HEK293 (cell line): Measurements from ENCODE around the gene TRMT1L.

ENCODE experiments used
- GLI2 ChIP-seq: fragments of 450-650 bp; formaldehyde crosslinking; IDR thresholded peaks from 2 replicates; pipeline ENCODE4; 2017; ENCODE audit warnings: missing biosample characterization, missing genetic modification characterization, low read depth, borderline replicate concordance
- KLF8 ChIP-seq: fragments of 450-650 bp; formaldehyde crosslinking; IDR thresholded peaks from 2 replicates; pipeline ENCODE4 v1.5.1; 2016; ENCODE audit warnings: missing biosample characterization, missing genetic modification characterization
- MZF1 ChIP-seq: fragments of 450-650 bp; formaldehyde crosslinking; IDR thresholded peaks from 2 replicates; pipeline ENCODE4 v1.5.1; 2017; ENCODE audit warnings: missing biosample characterization, missing genetic modification characterization, borderline replicate concordance
- PRDM4 ChIP-seq: fragments of 450-650 bp; formaldehyde crosslinking; IDR thresholded peaks from 2 replicates; pipeline ENCODE4 v1.5.1; 2017; ENCODE audit warnings: missing biosample characterization, missing genetic modification characterization
- WT1 ChIP-seq: fragments of 450-650 bp; formaldehyde crosslinking; IDR thresholded peaks from 2 replicates; pipeline ENCODE4 v1.5.1; 2016; ENCODE audit warnings: missing biosample characterization, missing genetic modification characterization
- ZBTB1 ChIP-seq: fragments of 450-650 bp; formaldehyde crosslinking; IDR thresholded peaks from 2 replicates; pipeline ENCODE4 v1.5.1; 2016; ENCODE audit warnings: missing biosample characterization, missing genetic modification characterization
- ZBTB49 ChIP-seq: fragments of 450-650 bp; formaldehyde crosslinking; IDR thresholded peaks from 2 replicates; pipeline ENCODE4 v1.5.1; 2016; ENCODE audit warnings: missing biosample characterization, missing genetic modification characterization, low read depth
- ZEB2 ChIP-seq: fragments of 450-650 bp; formaldehyde crosslinking; IDR thresholded peaks from 2 replicates; pipeline ENCODE4 v1.5.1; 2016; ENCODE audit warnings: missing biosample characterization, missing genetic modification characterization
- ZNF2 ChIP-seq: fragments of 450-650 bp; formaldehyde crosslinking; IDR thresholded peaks from 2 replicates; pipeline ENCODE4 v1.5.1; 2016; ENCODE audit warnings: missing biosample characterization, missing genetic modification characterization
- ZNF416 ChIP-seq: fragments of 450-650 bp; formaldehyde crosslinking; IDR thresholded peaks from 2 replicates; pipeline ENCODE4 v1.5.1; 2016; ENCODE audit warnings: missing biosample characterization, missing genetic modification characterization
- ZNF623 ChIP-seq: fragments of 450-650 bp; formaldehyde crosslinking; IDR thresholded peaks from 2 replicates; pipeline ENCODE4 v1.5.1; 2016; ENCODE audit warnings: missing biosample characterization, missing genetic modification characterization
- ZNF639 ChIP-seq: fragments of 450-650 bp; formaldehyde crosslinking; IDR thresholded peaks from 2 replicates; pipeline ENCODE4 v1.5.1; 2016; ENCODE audit warnings: missing biosample characterization, missing genetic modification characterization
- ZNF791 ChIP-seq: fragments of 450-650 bp; formaldehyde crosslinking; IDR thresholded peaks from 2 replicates; pipeline ENCODE4 v1.5.1; 2016; ENCODE audit warnings: missing biosample characterization, missing genetic modification characterization
- TF ChIP-seq, protein P1 (sequence below): fragments of 450-650 bp; formaldehyde crosslinking; IDR thresholded peaks from 2 replicates; pipeline ENCODE4 v1.5.1; 2016; ENCODE audit warnings: missing biosample characterization, missing genetic modification characterization
- TF ChIP-seq, protein P2 (sequence below): fragments of 450-650 bp; formaldehyde crosslinking; IDR thresholded peaks from 2 replicates; pipeline ENCODE4 v1.5.1; 2016; ENCODE audit warnings: missing biosample characterization, missing genetic modification characterization
- TF ChIP-seq, protein P3 (sequence below): fragments of 450-650 bp; formaldehyde crosslinking; IDR thresholded peaks from 2 replicates; pipeline ENCODE4 v1.5.1; 2016; ENCODE audit warnings: missing biosample characterization, missing genetic modification characterization
- TF ChIP-seq, protein P4 (sequence below): fragments of 450-650 bp; formaldehyde crosslinking; IDR thresholded peaks from 2 replicates; pipeline ENCODE4 v1.5.1; 2016; ENCODE audit warnings: missing biosample characterization, missing genetic modification characterization, borderline replicate concordance
- TF ChIP-seq, protein P5 (sequence below): fragments of 450-650 bp; formaldehyde crosslinking; optimal IDR thresholded peaks from 2 replicates; pipeline ENCODE3; 2016; ENCODE audit warnings: missing biosample characterization, mild to moderate bottlenecking, missing genetic modification characterization
- TF ChIP-seq, protein P6 (sequence below): fragments of 450-650 bp; formaldehyde crosslinking; IDR thresholded peaks from 2 replicates; pipeline ENCODE4 v1.5.1; 2016; ENCODE audit warnings: missing biosample characterization, missing genetic modification characterization, low read depth

TRMT1L gene

GRCh38 chr1:185156854-185157598, at the start of gene TRMT1L, which contains the start of gene SWT1 (continued):
- TF ChIP-seq, protein P1, sequence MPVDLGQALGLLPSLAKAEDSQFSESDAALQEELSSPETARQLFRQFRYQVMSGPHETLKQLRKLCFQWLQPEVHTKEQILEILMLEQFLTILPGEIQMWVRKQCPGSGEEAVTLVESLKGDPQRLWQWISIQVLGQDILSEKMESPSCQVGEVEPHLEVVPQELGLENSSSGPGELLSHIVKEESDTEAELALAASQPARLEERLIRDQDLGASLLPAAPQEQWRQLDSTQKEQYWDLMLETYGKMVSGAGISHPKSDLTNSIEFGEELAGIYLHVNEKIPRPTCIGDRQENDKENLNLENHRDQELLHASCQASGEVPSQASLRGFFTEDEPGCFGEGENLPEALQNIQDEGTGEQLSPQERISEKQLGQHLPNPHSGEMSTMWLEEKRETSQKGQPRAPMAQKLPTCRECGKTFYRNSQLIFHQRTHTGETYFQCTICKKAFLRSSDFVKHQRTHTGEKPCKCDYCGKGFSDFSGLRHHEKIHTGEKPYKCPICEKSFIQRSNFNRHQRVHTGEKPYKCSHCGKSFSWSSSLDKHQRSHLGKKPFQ (tag by site-specific recombination) = no peak
- no peak for TF ChIP-seq ZNF623 (tag by site-specific recombination)
- peak; percentile 91 for TF ChIP-seq ZEB2
- TF ChIP-seq KLF8 (tag by site-specific recombination) = peak; percentile 100
- TF ChIP-seq, protein P2, sequence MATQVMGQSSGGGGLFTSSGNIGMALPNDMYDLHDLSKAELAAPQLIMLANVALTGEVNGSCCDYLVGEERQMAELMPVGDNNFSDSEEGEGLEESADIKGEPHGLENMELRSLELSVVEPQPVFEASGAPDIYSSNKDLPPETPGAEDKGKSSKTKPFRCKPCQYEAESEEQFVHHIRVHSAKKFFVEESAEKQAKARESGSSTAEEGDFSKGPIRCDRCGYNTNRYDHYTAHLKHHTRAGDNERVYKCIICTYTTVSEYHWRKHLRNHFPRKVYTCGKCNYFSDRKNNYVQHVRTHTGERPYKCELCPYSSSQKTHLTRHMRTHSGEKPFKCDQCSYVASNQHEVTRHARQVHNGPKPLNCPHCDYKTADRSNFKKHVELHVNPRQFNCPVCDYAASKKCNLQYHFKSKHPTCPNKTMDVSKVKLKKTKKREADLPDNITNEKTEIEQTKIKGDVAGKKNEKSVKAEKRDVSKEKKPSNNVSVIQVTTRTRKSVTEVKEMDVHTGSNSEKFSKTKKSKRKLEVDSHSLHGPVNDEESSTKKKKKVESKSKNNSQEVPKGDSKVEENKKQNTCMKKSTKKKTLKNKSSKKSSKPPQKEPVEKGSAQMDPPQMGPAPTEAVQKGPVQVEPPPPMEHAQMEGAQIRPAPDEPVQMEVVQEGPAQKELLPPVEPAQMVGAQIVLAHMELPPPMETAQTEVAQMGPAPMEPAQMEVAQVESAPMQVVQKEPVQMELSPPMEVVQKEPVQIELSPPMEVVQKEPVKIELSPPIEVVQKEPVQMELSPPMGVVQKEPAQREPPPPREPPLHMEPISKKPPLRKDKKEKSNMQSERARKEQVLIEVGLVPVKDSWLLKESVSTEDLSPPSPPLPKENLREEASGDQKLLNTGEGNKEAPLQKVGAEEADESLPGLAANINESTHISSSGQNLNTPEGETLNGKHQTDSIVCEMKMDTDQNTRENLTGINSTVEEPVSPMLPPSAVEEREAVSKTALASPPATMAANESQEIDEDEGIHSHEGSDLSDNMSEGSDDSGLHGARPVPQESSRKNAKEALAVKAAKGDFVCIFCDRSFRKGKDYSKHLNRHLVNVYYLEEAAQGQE = no peak
- no peak for TF ChIP-seq MZF1 (tag by site-specific recombination)
- TF ChIP-seq, protein P3, sequence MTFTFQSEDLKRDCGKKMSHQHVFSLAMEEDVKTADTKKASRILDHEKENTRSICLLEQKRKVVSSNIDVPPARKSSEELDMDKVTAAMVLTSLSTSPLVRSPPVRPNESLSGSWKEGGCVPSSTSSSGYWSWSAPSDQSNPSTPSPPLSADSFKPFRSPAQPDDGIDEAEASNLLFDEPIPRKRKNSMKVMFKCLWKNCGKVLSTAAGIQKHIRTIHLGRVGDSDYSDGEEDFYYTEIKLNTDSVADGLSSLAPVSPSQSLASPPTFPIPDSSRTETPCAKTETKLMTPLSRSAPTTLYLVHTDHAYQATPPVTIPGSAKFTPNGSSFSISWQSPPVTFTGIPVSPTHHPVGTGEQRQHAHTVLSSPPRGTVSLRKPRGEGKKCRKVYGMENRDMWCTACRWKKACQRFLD (tag by site-specific recombination) = no peak
- TF ChIP-seq, protein P4, sequence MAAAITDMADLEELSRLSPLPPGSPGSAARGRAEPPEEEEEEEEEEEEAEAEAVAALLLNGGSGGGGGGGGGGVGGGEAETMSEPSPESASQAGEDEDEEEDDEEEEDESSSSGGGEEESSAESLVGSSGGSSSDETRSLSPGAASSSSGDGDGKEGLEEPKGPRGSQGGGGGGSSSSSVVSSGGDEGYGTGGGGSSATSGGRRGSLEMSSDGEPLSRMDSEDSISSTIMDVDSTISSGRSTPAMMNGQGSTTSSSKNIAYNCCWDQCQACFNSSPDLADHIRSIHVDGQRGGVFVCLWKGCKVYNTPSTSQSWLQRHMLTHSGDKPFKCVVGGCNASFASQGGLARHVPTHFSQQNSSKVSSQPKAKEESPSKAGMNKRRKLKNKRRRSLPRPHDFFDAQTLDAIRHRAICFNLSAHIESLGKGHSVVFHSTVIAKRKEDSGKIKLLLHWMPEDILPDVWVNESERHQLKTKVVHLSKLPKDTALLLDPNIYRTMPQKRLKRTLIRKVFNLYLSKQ (tag by site-specific recombination) = no peak
- TF ChIP-seq, protein P5, sequence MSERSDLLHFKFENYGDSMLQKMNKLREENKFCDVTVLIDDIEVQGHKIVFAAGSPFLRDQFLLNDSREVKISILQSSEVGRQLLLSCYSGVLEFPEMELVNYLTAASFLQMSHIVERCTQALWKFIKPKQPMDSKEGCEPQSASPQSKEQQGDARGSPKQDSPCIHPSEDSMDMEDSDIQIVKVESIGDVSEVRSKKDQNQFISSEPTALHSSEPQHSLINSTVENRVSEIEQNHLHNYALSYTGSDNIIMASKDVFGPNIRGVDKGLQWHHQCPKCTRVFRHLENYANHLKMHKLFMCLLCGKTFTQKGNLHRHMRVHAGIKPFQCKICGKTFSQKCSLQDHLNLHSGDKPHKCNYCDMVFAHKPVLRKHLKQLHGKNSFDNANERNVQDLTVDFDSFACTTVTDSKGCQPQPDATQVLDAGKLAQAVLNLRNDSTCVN = peak; percentile 42
- no peak for TF ChIP-seq ZNF416
- no peak for TF ChIP-seq ZNF791 (tag by site-specific recombination)
- no peak for TF ChIP-seq ZBTB49 (tag by site-specific recombination)
- TF ChIP-seq, protein P6, sequence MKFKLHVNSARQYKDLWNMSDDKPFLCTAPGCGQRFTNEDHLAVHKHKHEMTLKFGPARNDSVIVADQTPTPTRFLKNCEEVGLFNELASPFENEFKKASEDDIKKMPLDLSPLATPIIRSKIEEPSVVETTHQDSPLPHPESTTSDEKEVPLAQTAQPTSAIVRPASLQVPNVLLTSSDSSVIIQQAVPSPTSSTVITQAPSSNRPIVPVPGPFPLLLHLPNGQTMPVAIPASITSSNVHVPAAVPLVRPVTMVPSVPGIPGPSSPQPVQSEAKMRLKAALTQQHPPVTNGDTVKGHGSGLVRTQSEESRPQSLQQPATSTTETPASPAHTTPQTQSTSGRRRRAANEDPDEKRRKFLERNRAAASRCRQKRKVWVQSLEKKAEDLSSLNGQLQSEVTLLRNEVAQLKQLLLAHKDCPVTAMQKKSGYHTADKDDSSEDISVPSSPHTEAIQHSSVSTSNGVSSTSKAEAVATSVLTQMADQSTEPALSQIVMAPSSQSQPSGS = no peak
- peak; percentile 37; the same call in 1 of the 2 replicates for TF ChIP-seq WT1 (tag by site-specific recombination)
- TF ChIP-seq ZNF639 (tag by site-specific recombination) = peak; percentile 53; the same call in 1 of the 2 replicates
- 0 out of 2 replicates have a peak, but pooled peaks have one; percentile 37 for TF ChIP-seq ZBTB1 (tag by site-specific recombination)
- TF ChIP-seq PRDM4 (tag by site-specific recombination) = 0 out of 2 replicates have a peak, but pooled peaks have one; percentile 11
- TF ChIP-seq GLI2 (tag by site-specific recombination) = no peak
- no peak for TF ChIP-seq ZNF2 (tag by site-specific recombination)
